ENCODE measurements around the gene PDGFC.

The PDGFC gene

DNA sequence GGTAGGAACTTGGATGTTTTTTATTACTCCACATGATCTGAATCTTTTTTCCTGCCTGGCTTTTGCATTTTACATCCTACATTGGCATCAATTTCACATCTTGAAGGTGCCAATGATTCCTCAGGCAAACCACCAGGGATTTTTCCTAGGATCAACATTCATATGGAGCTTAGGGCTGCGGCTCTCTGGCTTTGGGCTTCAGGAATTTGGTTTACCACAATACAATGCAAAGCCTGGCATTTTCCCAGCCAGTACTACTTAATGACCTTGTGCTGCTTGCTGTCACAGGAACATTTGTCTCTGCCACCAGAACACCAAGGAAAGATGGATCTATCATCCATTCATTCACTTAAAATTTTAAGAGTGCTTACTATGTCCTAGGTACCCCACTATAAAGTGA, 180.7 kb downstream of the PDGFC start:
- no peak overlapping the region for H3K4me2 ChIP-seq (ENCODE audit: low read length)
- H4K8ac ChIP-seq (ENCODE audit: low read depth, low read length) = no peak overlapping the region
- no peak overlapping the region for H3K4ac ChIP-seq (ENCODE audit: low read depth, low read length)
- no peak overlapping the region for H2BK15ac ChIP-seq (replicated peaks; ENCODE audit: low read depth)
- no peak overlapping the region for H3K9ac ChIP-seq (ENCODE audit: low read length)
- no peak overlapping the region for H2BK120ac ChIP-seq (ENCODE audit: low read depth, low read length)
- H3K4me1 ChIP-seq (ENCODE audit: control insufficient read depth, low read depth, low read length) = no peaks in the 10 kb centered on the region
- no peak overlapping the region for H2AK5ac ChIP-seq (ENCODE audit: low read length)
- H3K79me1 ChIP-seq (ENCODE audit: low read length) = no peaks in the 10 kb centered on the region
- H3K56ac ChIP-seq (ENCODE audit: low read length) = no peak overlapping the region
- peak; percentile 42 for DNase-seq
- no peak overlapping the region for H3K23ac ChIP-seq (ENCODE audit: low read length)
- H3K4me3 ChIP-seq (ENCODE audit: low read length) = no peak overlapping the region
- H2BK5ac ChIP-seq (ENCODE audit: low read length) = no peak overlapping the region
- H3K27ac ChIP-seq (ENCODE audit: low read depth, low read length) = no peak overlapping the region
- H3K27me3 ChIP-seq (ENCODE audit: insufficient read depth, low read length, poor library complexity) = no peaks in the 10 kb centered on the region
- H3K79me2 ChIP-seq (ENCODE audit: control insufficient read depth, insufficient read depth, low read length) = no peaks in the 10 kb centered on the region
- no peak overlapping the region for H4K5ac ChIP-seq (ENCODE audit: low read length)
- no peak overlapping the region for H3K18ac ChIP-seq (ENCODE audit: low read length)
- no CpG with 5 or more reads among the region's 1 CpG for WGBS (ENCODE audit: extremely low coverage, insufficient coverage, low lambda C conversion rate)
- H3K36me3 ChIP-seq (ENCODE audit: control insufficient read depth, insufficient read depth, low read length) = no peaks in the 10 kb centered on the region

DNA sequence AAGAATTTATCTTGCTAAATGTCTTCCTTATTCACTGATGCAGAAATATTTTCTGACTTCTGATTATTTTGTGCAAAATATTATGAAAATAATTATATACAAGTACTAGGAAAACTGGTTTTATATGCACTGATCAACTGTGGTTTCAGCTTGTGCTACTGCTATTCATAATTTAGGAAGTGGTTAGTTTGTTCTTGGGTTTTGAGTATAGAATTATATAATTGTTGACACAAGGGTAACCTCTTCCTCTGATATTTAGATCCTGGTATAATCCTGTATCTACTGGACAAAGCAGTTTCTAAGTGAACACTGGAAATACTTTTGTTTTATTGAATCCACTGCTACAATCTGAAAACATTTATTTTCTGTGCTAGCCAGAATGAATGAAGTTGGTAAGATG, 182.8 kb downstream of the PDGFC start:
- no peak overlapping the region for H2AK5ac ChIP-seq (ENCODE audit: low read length)
- no peaks in the 10 kb centered on the region for H3K79me1 ChIP-seq (ENCODE audit: low read length)
- H3K56ac ChIP-seq (ENCODE audit: low read length) = no peak overlapping the region
- no peak overlapping the region for H4K8ac ChIP-seq (ENCODE audit: low read depth, low read length)
- H3K36me3 ChIP-seq (ENCODE audit: control insufficient read depth, insufficient read depth, low read length) = no peaks in the 10 kb centered on the region
- H3K4me1 ChIP-seq (ENCODE audit: control insufficient read depth, low read depth, low read length) = no peaks in the 10 kb centered on the region
- H3K23ac ChIP-seq (ENCODE audit: low read length) = no peak overlapping the region
- no peak for DNase-seq
- no peak overlapping the region for H3K4ac ChIP-seq (ENCODE audit: low read depth, low read length)
- no peak overlapping the region for H3K18ac ChIP-seq (ENCODE audit: low read length)
- H2BK5ac ChIP-seq (ENCODE audit: low read length) = no peak overlapping the region
- no peak overlapping the region for H2BK15ac ChIP-seq (replicated peaks; ENCODE audit: low read depth)
- H3K79me2 ChIP-seq (ENCODE audit: control insufficient read depth, insufficient read depth, low read length) = no peaks in the 10 kb centered on the region
- no peak overlapping the region for H3K27ac ChIP-seq (ENCODE audit: low read depth, low read length)
- no peak overlapping the region for H3K4me3 ChIP-seq (ENCODE audit: low read length)
- H3K9ac ChIP-seq (ENCODE audit: low read length) = no peak overlapping the region
- H3K4me2 ChIP-seq (ENCODE audit: low read length) = no peak overlapping the region
- H4K5ac ChIP-seq (ENCODE audit: low read length) = no peak overlapping the region
- no peaks in the 10 kb centered on the region for H3K27me3 ChIP-seq (ENCODE audit: insufficient read depth, low read length, poor library complexity)
- H2BK120ac ChIP-seq (ENCODE audit: low read depth, low read length) = no peak overlapping the region

DNA sequence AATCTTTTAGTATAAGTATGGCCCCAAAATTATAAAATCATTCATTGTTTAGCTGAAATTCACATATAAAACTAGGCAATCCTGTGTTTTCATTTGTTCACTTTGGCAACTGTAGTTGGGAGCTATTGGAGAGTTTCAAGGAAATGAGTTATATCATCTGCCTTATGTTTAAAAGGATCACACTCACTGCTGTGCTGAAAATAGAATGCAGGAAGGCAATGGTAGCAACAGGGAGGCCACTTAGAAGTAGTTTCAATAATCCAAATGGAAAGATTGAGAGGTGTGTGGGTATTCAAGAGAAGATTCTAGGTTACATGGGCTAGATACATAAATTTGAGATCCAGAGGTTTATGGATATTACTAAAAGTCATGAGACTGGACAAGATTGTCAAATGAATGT, 184.9 kb downstream of the PDGFC start:
- no peak for DNase-seq
- Histone ChIP-seq H2BK120ac (ENCODE audit: low read depth, low read length) (no peak overlapping the region), H3K27ac (ENCODE audit: low read depth, low read length) (no peak overlapping the region), H3K4me1 (ENCODE audit: control insufficient read depth, low read depth, low read length) (no peaks in the 10 kb centered on the region), H3K9ac (ENCODE audit: low read length) (no peak overlapping the region), H2AK5ac (ENCODE audit: low read length) (no peak overlapping the region), H4K8ac (ENCODE audit: low read depth, low read length) (no peak overlapping the region), H2BK5ac (ENCODE audit: low read length) (no peak overlapping the region), H3K4ac (ENCODE audit: low read depth, low read length) (no peak overlapping the region), H3K36me3 (ENCODE audit: control insufficient read depth, insufficient read depth, low read length) (no peaks in the 10 kb centered on the region), H3K4me2 (ENCODE audit: low read length) (no peak overlapping the region), H3K27me3 (ENCODE audit: insufficient read depth, low read length, poor library complexity) (no peaks in the 10 kb centered on the region), H3K18ac (ENCODE audit: low read length) (no peak overlapping the region), H3K4me3 (ENCODE audit: low read length) (no peak overlapping the region), H3K56ac (ENCODE audit: low read length) (no peak overlapping the region), H2BK15ac (replicated peaks; ENCODE audit: low read depth) (no peak overlapping the region), H3K79me1 (ENCODE audit: low read length) (no peaks in the 10 kb centered on the region), H3K79me2 (ENCODE audit: control insufficient read depth, insufficient read depth, low read length) (no peaks in the 10 kb centered on the region), H4K5ac (ENCODE audit: low read length) (no peak overlapping the region), H3K23ac (ENCODE audit: low read length) (no peak overlapping the region)

DNA sequence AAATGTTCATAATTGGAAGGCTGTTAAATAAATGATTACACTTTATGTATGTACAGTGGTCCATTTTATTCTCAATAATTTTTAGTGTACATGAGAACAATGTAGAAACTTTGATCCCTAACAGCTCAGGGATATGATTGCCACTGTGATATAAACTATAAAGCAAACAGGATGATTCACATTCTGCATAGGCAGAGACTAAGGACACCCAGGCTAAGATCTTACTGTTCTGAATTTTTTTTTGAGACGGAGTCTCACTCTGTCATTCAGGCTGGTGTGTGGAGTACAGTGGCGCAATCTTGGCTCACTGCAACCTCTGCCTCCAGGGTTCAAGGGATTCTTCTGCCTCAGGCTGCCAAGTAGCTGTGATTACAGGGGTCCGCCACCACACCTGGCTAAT, 186.6 kb downstream of the PDGFC start:
- Histone ChIP-seq H4K5ac (ENCODE audit: low read length) (no peak overlapping the region), H3K23ac (ENCODE audit: low read length) (no peak overlapping the region), H2BK120ac (ENCODE audit: low read depth, low read length) (no peak overlapping the region), H4K8ac (ENCODE audit: low read depth, low read length) (no peak overlapping the region), H3K79me1 (ENCODE audit: low read length) (no peaks in the 10 kb centered on the region), H3K9ac (ENCODE audit: low read length) (no peak overlapping the region), H3K4me2 (ENCODE audit: low read length) (no peak overlapping the region), H3K4me3 (ENCODE audit: low read length) (no peak overlapping the region), H3K36me3 (ENCODE audit: control insufficient read depth, insufficient read depth, low read length) (no peaks in the 10 kb centered on the region), H2AK5ac (ENCODE audit: low read length) (no peak overlapping the region), H3K56ac (ENCODE audit: low read length) (no peak overlapping the region), H3K79me2 (ENCODE audit: control insufficient read depth, insufficient read depth, low read length) (no peaks in the 10 kb centered on the region), H2BK15ac (replicated peaks; ENCODE audit: low read depth) (no peak overlapping the region), H3K18ac (ENCODE audit: low read length) (no peak overlapping the region), H3K4me1 (ENCODE audit: control insufficient read depth, low read depth, low read length) (no peaks in the 10 kb centered on the region), H2BK5ac (ENCODE audit: low read length) (no peak overlapping the region), H3K27ac (ENCODE audit: low read depth, low read length) (no peak overlapping the region), H3K27me3 (ENCODE audit: insufficient read depth, low read length, poor library complexity) (no peaks in the 10 kb centered on the region), H3K4ac (ENCODE audit: low read depth, low read length) (no peak overlapping the region)
- no peak for DNase-seq
- no CpG with 5 or more reads among the region's 3 CpGs for WGBS (ENCODE audit: extremely low coverage, insufficient coverage, low lambda C conversion rate)

DNA sequence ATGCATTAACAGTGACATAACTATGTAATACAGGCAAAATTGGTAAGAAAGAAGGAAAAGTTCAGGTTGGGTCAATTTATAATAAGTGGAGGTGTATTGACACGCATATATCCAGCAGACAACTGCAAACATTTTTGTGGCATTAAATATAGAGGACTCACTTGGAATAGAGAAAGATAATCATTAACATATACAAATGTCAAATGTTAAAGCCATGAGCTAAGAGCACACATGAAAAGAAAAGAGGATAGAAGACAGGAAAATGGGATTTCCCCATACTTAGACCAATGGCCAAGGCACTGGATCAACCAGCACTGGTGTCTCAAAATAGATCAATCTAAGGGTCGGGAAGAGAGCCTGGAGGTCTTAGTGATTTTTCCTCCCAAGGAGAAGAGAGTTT, 187.6 kb downstream of the PDGFC start:
- Histone ChIP-seq H2AK5ac (ENCODE audit: low read length) (no peak overlapping the region), H3K4me1 (ENCODE audit: control insufficient read depth, low read depth, low read length) (no peaks in the 10 kb centered on the region), H3K36me3 (ENCODE audit: control insufficient read depth, insufficient read depth, low read length) (no peaks in the 10 kb centered on the region), H2BK5ac (ENCODE audit: low read length) (no peak overlapping the region), H3K9ac (ENCODE audit: low read length) (no peak overlapping the region), H3K79me2 (ENCODE audit: control insufficient read depth, insufficient read depth, low read length) (no peaks in the 10 kb centered on the region), H3K4me2 (ENCODE audit: low read length) (no peak overlapping the region), H3K27ac (ENCODE audit: low read depth, low read length) (no peak overlapping the region), H3K23ac (ENCODE audit: low read length) (no peak overlapping the region), H4K8ac (ENCODE audit: low read depth, low read length) (no peak overlapping the region), H3K56ac (ENCODE audit: low read length) (no peak overlapping the region), H3K4me3 (ENCODE audit: low read length) (no peak overlapping the region), H3K79me1 (ENCODE audit: low read length) (no peaks in the 10 kb centered on the region), H3K27me3 (ENCODE audit: insufficient read depth, low read length, poor library complexity) (no peaks in the 10 kb centered on the region), H2BK120ac (ENCODE audit: low read depth, low read length) (no peak overlapping the region), H3K18ac (ENCODE audit: low read length) (no peak overlapping the region), H4K5ac (ENCODE audit: low read length) (no peak overlapping the region), H2BK15ac (replicated peaks; ENCODE audit: low read depth) (no peak overlapping the region), H3K4ac (ENCODE audit: low read depth, low read length) (no peak overlapping the region)
- no peak for DNase-seq
- WGBS (ENCODE audit: extremely low coverage, insufficient coverage, low lambda C conversion rate) = no CpG with 5 or more reads among the region's 2 CpGs

DNA sequence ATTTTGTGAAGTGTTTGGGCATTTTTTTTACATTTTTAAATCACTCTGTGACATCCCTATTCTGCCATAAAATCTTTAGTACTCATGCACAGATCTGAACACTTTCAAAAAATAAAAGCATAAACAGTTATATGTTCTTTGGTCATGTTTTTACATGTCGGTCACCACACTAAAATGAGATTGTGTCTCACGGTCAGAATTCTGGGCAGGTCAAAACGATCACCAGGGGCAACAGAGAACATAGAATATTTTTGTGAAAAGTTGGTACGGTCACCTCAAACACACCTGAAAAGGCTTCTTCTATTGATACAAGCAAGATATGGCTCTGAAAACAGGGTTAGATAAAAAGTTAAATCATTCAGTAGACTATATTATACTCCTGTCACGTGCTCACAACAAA, 189.1 kb downstream of the PDGFC start:
- no peaks in the 10 kb centered on the region for H3K79me2 ChIP-seq (ENCODE audit: control insufficient read depth, insufficient read depth, low read length)
- no peak overlapping the region for H4K5ac ChIP-seq (ENCODE audit: low read length)
- H3K27me3 ChIP-seq (ENCODE audit: insufficient read depth, low read length, poor library complexity) = no peaks in the 10 kb centered on the region
- H3K27ac ChIP-seq (ENCODE audit: low read depth, low read length) = no peak overlapping the region
- no peaks in the 10 kb centered on the region for H3K79me1 ChIP-seq (ENCODE audit: low read length)
- DNase-seq = no peak
- H3K4me3 ChIP-seq (ENCODE audit: low read length) = no peak overlapping the region
- H3K56ac ChIP-seq (ENCODE audit: low read length) = no peak overlapping the region
- no peak overlapping the region for H2AK5ac ChIP-seq (ENCODE audit: low read length)
- H3K36me3 ChIP-seq (ENCODE audit: control insufficient read depth, insufficient read depth, low read length) = no peaks in the 10 kb centered on the region
- no peak overlapping the region for H3K9ac ChIP-seq (ENCODE audit: low read length)
- no peak overlapping the region for H2BK5ac ChIP-seq (ENCODE audit: low read length)
- WGBS (ENCODE audit: extremely low coverage, insufficient coverage, low lambda C conversion rate) = no CpG with 5 or more reads among the region's 5 CpGs
- no peak overlapping the region for H3K18ac ChIP-seq (ENCODE audit: low read length)
- no peaks in the 10 kb centered on the region for H3K4me1 ChIP-seq (ENCODE audit: control insufficient read depth, low read depth, low read length)
- H3K23ac ChIP-seq (ENCODE audit: low read length) = no peak overlapping the region
- H2BK15ac ChIP-seq (replicated peaks; ENCODE audit: low read depth) = no peak overlapping the region
- no peak overlapping the region for H3K4ac ChIP-seq (ENCODE audit: low read depth, low read length)
- no peak overlapping the region for H2BK120ac ChIP-seq (ENCODE audit: low read depth, low read length)
- no peak overlapping the region for H3K4me2 ChIP-seq (ENCODE audit: low read length)
- no peak overlapping the region for H4K8ac ChIP-seq (ENCODE audit: low read depth, low read length)
